Suprapubic skin (tissue), 4 donors: ENCODE data around the gene CEP41. TPM values are rescaled to one million over a fixed set of nuclear protein-coding genes. Genes with fewer than 3 reads are reported as not detected.

ENCODE experiments used
- DNase-seq, 2 donors: peaks; one replicate each; pipeline ENCODE4 v3.0.0-alpha.2; 2019; ENCODE audit warnings: low spot score in 2 of 2
- H3K27ac ChIP-seq: fragments of 200-600 bp; sonication (generic); one replicate; pipeline ENCODE4 v1.5.1; 2019
- H3K27me3 ChIP-seq: fragments of 200-600 bp; sonication (generic); one replicate; pipeline ENCODE4 v1.5.1; 2019
- H3K36me3 ChIP-seq: fragments of 200-600 bp; sonication (generic); one replicate; pipeline ENCODE4 v1.5.1; 2019
- H3K4me1 ChIP-seq: fragments of 200-600 bp; sonication (generic); one replicate; pipeline ENCODE4 v1.5.1; 2019
- H3K4me3 ChIP-seq: fragments of 200-600 bp; sonication (generic); one replicate; pipeline ENCODE4 v1.5.1; 2019; ENCODE audit warnings: mild to moderate bottlenecking
- H3K9me3 ChIP-seq: fragments of 200-600 bp; sonication (generic); one replicate; pipeline ENCODE4 v1.5.1; 2019
- CTCF ChIP-seq, 2 donors: fragments of 200-600 bp in 1 of 2; fragments of 450-650 bp in 1 of 2; sonication (generic) in 1 of 2; IDR thresholded peaks; one replicate each; pipeline ENCODE4 v1.5.1; 2016 to 2019; ENCODE audit warnings: antibody characterized with exemption in 2 of 2, mild to moderate bottlenecking in 1 of 2, moderate library complexity in 1 of 2
- EP300 ChIP-seq: sonication (generic); formaldehyde crosslinking; IDR thresholded peaks from one replicate; pipeline ENCODE4 v1.6.1; 2017; ENCODE audit warnings: antibody characterized with exemption
- POLR2A ChIP-seq, 2 donors: fragments of 450-650 bp; IDR thresholded peaks; one replicate each; pipeline ENCODE4 v1.6.1; 2017; ENCODE audit warnings: antibody characterized with exemption in 2 of 2, mild to moderate bottlenecking in 2 of 2, moderate library complexity in 2 of 2
- POLR2AphosphoS5 ChIP-seq, 3 donors: sonication (generic); formaldehyde crosslinking; IDR thresholded peaks; one replicate each; pipeline ENCODE4 v1.6.1; 2017; ENCODE audit warnings: antibody characterized with exemption in 3 of 3
- WGBS: methylation state at CpG from one replicate; pipeline ENCODE4 v1.1.5; 2018; 5-methylcytosine and 5-hydroxymethylcytosine counted together
- total RNA-seq, 4 donors: library from RNA; depleted of rRNA; stranded (reverse); fragments of >200 nt; gene quantifications; one replicate each; pipeline ENCODE4 v1.1.0, GENCODE V29; 2016

CEP41 gene
- total RNA-seq, 4 donors from 2014 or later = 1.1 to 4.6 (median 4.2) TPM

- Histone ChIP-seq H3K4me3 (no peak overlapping the region), H3K9me3 (no peaks in the 10 kb centered on the region), H3K4me1 (peaks cover 51% of the 10 kb centered on the region), H3K27ac (no peak overlapping the region), H3K27me3 (no peaks in the 10 kb centered on the region), H3K36me3 (no peaks in the 10 kb centered on the region)
- no peak for TF ChIP-seq EP300
- TF ChIP-seq POLR2A (IDR thresholded peaks at IDR 0.05) = no peak
- no peak for TF ChIP-seq POLR2AphosphoS5 (IDR thresholded peaks at IDR 0.05)
- no peak for TF ChIP-seq CTCF (IDR thresholded peaks at IDR 0.05)
- DNase-seq = no peak
- 87% methylated on average over 13 of the region's 19 CpGs for WGBS
Measured at GRCh38 chr7:130367836-130368746, 72.7 kb downstream of the CEP41 start.

GRCh38 chr7:130367088-130367755 lies 73.6 kb downstream of the CEP41 start:
- Histone ChIP-seq H3K27ac (no peak overlapping the region), H3K4me1 (peaks cover 46% of the 10 kb centered on the region), H3K36me3 (no peaks in the 10 kb centered on the region), H3K27me3 (no peaks in the 10 kb centered on the region), H3K9me3 (no peaks in the 10 kb centered on the region), H3K4me3 (no peak overlapping the region)
- 91% methylated on average over 12 of the region's 13 CpGs for WGBS
- DNase-seq = no peak
- TF ChIP-seq EP300 = no peak
- TF ChIP-seq POLR2AphosphoS5 (IDR thresholded peaks at IDR 0.05) = no peak
- TF ChIP-seq CTCF (IDR thresholded peaks at IDR 0.05) = no peak
- no peak for TF ChIP-seq POLR2A (IDR thresholded peaks at IDR 0.05)

- H3K36me3 ChIP-seq = no peaks in the 10 kb centered on the region
- H3K27ac ChIP-seq = no peak overlapping the region
- TF ChIP-seq CTCF (IDR thresholded peaks at IDR 0.05) (no peak), POLR2AphosphoS5 (IDR thresholded peaks at IDR 0.05) (no peak), EP300 (no peak), POLR2A (IDR thresholded peaks at IDR 0.05) (no peak)
- DNase-seq = peak in 1 of 2 donors; percentile 22
- no peaks in the 10 kb centered on the region for H3K9me3 ChIP-seq
- no peaks in the 10 kb centered on the region for H3K27me3 ChIP-seq
- H3K4me3 ChIP-seq = no peak overlapping the region
- H3K4me1 ChIP-seq = peaks cover 44% of the 10 kb centered on the region
- WGBS = 92% methylated on average over 6 of the region's 6 CpGs
Measured at GRCh38 chr7:130366564-130366963, 74.3 kb downstream of the CEP41 start.

GRCh38 chr7:130365511-130366441 lies 75.0 kb downstream of the CEP41 start:
- 66% methylated on average over 7 of the region's 15 CpGs for WGBS
- Histone ChIP-seq H3K9me3 (no peaks in the 10 kb centered on the region), H3K4me1 (peaks cover 37% of the 10 kb centered on the region), H3K4me3 (no peak overlapping the region), H3K27me3 (no peaks in the 10 kb centered on the region), H3K36me3 (no peaks in the 10 kb centered on the region), H3K27ac (no peak overlapping the region)
- DNase-seq = peak in 1 of 2 donors; percentile 54
- TF ChIP-seq POLR2A (IDR thresholded peaks at IDR 0.05) = no peak
- no peak for TF ChIP-seq EP300
- TF ChIP-seq CTCF (IDR thresholded peaks at IDR 0.05) = no peak
- TF ChIP-seq POLR2AphosphoS5 (IDR thresholded peaks at IDR 0.05) = no peak
